Hepatocyte (in vitro differentiated cells): ENCODE data around the gene GNAT2.

Experiments used
- CTCF ChIP-seq: fragments of 200-600 bp; sonication (generic); IDR thresholded peaks from 2 replicates; pipeline ENCODE4 v1.5.1; 2016; ENCODE audit warnings: antibody characterized with exemption, mild to moderate bottlenecking; ENCODE audit not compliant: poor library complexity
- EZH2 ChIP-seq: fragments of 200-600 bp; sonication (generic); IDR thresholded peaks from 2 replicates; pipeline ENCODE4 v1.6.1; 2016; ENCODE audit warnings: antibody characterized with exemption, mild to moderate bottlenecking, borderline replicate concordance
- EZH2phosphoT487 ChIP-seq: fragments of 200-600 bp; sonication (generic); IDR thresholded peaks from one replicate; pipeline ENCODE4 v1.6.1; 2018; ENCODE audit warnings: antibody characterized with exemption, mild to moderate bottlenecking, low read depth, moderate library complexity; ENCODE audit not compliant: unreplicated experiment, severe bottlenecking

- TF ChIP-seq CTCF (no peak), EZH2phosphoT487 (no peak), EZH2 (no peak)
Observed at GRCh38 chr1:109654519-109654918, 35.1 kb upstream of the GNAT2 start.
